HG03139 (cell line): ENCODE results near the gene HSPB9.

Experiments
- ATAC-seq: cut with Tn5 transposase; IDR thresholded peaks from one replicate; pipeline ENCODE4 v1.9.1; 2021; ENCODE audit not compliant: unreplicated experiment

The HSPB9 gene, protein sequence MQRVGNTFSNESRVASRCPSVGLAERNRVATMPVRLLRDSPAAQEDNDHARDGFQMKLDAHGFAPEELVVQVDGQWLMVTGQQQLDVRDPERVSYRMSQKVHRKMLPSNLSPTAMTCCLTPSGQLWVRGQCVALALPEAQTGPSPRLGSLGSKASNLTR

GRCh38 chr17:42122371-42123303 lies at the start of gene HSPB9:
TSS of gene HSPB9 (plus strand) at chr17:42122804. CDS start at chr17:42122851, 47 bp downstream.
- ATAC-seq, result no peak

DNA sequence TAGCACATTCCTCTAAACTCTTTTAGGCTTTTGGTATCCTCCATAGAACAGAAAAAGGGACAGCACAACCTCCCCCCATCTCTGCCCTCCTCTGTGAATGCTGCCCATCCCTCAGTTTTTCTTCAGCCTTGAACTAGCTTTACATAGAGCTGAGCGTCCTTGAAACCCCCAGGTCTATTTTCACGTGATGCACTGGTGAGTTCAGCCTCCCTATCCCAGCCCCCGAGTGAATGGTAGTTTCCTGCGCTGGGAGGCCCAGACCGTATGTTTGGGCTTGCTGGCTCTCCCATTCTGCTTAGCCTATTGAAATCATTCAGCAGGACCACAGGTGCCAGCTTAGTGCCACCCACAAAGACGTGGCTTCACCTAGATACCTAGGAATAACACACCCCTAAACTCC lies 46.8 kb upstream of the HSPB9 start:
- ATAC-seq, result no peak

GRCh38 chr17:42076797-42077559 lies 45.6 kb upstream of the HSPB9 start:
- no peak for ATAC-seq

DNA sequence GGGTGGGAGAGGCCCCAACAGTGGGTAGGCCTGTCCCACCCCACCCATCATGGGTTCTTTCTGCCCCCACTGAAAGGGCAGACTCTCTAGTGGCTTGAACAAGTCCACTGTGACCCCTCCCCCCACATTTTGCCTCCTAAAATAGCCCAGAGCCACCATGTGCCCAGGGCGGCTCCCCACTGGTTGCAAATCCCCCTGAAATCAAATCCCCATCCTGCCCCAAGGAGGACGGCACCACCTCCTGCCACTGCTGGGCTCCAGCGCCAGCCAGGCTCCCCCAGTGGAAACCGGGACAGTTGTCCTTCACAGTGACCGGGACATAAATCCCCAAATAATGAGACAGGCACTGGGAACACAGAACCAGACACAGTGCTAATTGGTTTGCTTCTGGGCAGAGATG lies 44.8 kb upstream of the HSPB9 start:
- no peak for ATAC-seq

DNA sequence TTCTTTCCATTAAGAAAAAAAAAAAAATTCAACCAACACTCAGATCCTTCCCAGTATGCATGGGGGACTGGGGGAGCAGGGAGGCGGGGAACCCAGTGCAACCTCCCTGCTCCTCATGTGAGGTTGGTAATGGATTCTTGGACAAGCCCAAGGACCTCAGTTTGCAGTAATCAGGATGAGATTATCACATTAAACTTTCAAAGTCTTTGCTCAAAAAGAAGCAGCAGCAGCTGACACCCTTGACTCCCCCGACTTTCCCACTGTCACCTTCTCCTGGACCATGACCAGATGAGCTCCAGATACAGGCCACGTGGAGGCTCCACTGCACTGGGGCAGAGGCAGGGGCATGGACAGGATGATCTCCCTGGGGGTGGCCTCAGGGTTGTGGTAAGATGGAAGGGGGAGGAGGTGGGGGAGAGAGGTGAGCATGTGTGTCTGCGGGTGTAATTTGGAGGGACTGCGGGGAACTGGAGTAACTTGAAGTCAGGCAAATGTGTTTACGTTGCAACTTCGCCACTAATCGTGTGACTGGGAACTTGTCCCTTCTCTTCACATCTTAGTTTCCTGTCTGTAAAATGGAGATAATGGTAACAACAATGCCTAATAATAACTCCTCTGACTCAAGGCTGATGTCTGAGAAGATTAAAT lies 44.1 kb upstream of the HSPB9 start:
- ATAC-seq, result no peak

- ATAC-seq, result no peak
Measured at GRCh38 chr17:42079541-42079940, 43.1 kb upstream of the HSPB9 start.

GRCh38 chr17:42081516-42082129 lies 41.0 kb upstream of the HSPB9 start:
- ATAC-seq, result no peak

- ATAC-seq, result no peak
Measured at GRCh38 chr17:42087042-42087701, 35.4 kb upstream of the HSPB9 start.

DNA sequence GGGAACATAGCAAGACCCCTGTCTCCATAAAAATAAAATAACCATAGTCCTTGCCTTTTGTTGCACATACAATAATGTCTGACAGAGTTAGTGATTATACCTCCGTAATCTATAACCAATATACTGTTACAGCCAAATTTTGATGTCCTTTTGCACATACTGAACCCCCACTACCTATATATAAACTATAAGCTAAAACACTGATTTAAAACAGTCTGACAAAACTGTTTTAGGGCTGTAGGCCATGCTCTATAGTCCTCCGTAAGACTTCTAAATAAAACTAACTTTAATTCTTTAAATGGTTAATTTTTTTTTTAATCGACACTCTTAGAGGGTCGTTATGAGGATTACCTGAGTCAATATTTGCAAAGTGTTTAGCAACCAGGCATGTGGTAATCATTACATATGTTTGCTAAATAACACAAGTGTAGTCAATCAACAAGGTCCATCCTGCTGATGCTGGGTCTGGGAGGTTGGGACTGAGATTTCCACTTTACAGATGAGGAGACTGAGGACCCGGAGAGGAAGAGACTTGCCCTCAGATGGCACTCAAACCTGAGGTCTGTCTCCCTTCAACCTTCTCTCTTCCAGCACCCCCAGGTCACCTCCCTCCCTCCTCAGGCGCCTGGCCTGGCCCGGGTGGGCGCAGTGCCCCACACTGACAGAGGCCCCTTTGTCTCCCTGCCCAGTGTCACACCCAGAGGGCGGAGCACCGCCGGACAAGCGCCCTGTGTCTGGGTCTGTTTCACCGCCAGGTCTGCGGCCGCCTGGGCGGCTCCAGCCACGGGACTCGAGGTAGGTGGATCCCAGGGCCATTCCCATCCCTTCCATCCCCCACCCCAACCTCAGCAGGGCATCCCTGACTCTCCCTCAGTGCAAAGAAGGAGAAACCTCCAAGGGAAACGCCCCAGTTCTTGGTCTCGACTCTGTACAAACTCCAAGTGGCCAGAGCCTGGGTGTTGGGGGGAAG lies 34.6 kb upstream of the HSPB9 start:
- no peak for ATAC-seq

GRCh38 chr17:42088736-42089135 lies 33.9 kb upstream of the HSPB9 start:
- no peak for ATAC-seq

DNA sequence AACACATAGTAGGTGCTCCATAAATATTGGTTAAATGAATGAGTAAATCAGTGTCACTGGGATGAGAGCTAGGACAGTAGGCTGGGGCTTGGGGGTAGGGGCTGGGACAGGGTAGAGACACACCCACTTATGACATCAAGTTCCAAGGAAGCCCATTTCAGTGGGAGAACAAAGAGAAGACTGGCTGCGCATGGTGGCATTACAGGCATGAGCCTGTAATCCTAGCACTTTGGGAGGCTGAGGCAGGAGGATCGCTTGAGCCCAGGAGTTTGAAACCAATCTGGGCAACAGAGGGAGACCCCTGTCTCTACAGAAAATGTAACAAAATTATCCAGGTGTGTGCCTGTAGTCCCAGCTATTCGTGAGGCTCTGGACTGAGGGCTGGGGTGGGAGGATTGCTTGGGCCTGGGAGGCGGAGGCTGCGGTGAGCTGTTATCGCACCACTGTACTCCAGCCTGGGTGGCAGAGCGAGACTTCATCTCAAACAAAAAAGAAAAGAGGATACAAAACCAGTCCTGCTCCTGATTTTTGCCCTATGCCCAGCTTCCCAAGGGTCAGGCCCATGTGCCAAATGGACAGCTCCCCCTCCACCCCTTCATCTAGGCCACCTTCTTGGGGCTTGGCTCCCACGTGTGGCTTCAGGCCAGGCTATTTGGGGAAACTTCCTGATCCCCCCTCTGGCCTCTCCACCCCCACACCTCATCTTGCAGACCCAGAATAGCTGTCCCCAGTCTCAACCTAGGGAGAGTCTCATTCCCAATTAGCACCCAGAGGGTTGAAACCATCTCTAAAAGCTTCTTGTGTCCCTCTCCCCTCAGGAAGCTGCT lies 31.4 kb upstream of the HSPB9 start:
- ATAC-seq, result no peak

GRCh38 chr17:42092939-42093338 lies 29.7 kb upstream of the HSPB9 start:
- ATAC-seq, result no peak

- ATAC-seq, result no peak
Measured at GRCh38 chr17:42094375-42095069, 28.1 kb upstream of the HSPB9 start.

- no peak for ATAC-seq
Measured at GRCh38 chr17:42096360-42097111, 26.1 kb upstream of the HSPB9 start.

DNA sequence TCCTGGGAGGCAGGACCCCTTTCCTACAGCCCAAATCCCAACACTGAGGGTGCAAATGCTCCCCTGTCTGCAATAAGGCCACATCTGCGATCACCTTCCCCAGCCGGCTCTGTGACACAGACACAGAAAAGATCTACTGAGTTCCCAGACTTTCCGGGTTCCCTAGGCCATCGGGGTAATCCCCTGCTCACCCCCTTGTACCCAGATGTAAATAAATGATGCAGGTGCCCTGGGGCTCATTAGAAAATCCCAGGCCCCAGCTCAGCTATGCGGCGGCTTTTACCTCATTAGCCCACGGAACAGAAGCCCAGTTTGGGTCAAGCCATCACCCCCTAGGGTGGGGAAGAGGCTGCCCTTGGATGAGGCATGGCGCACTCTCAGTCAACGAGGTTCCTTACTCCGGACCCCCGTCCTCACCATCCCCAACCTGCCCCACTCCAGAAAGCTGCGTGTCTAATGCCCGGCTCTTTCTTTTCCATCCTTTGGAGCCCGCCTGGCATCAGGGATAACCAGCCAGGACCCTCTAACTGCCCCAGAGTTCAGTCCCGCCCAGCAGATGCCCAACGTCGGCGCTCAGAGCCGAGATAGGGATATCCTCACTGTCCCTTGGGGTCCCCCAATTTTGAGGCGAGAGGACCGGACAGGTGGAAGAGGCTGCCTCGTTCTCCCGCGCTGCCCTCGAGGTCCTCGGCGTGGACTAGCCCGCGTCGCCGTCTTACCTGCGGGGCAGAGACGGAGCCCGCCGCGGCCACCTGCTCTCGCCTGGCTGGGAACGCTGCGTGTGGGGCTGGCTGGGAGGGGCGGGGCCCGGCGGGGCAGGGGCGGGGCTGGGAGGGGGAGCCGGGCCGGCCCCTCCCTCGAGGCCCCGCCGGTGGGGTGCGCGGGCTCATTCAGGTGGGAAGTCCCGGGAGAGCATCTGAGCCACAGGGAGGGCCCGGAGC lies 24.6 kb upstream of the HSPB9 start, which contains the start of gene ZNF385C:
TSS of gene ZNF385C (minus strand) at position 783 of the 941 bp plus-strand sequence. CDS start 35,417 bp downstream, outside the sequence.
- no peak for ATAC-seq
